Astrocyte of the cerebellum (primary cell): Measurements from ENCODE around the gene KIAA1586.

Experiments used
- DNase-seq: peaks from one replicate; pipeline ENCODE4 v3.0.0-alpha.2; 2011; ENCODE audit warnings: low read depth
- H3K4me3 ChIP-seq: 2 replicates; pipeline ENCODE4 v1.5.1; 2011; ENCODE audit warnings: mild to moderate bottlenecking, low read depth, low read length, moderate library complexity
- CTCF ChIP-seq: IDR thresholded peaks from 2 replicates; pipeline ENCODE4 v1.5.1; 2012; ENCODE audit warnings: low read length, low read depth, moderate library complexity, mild to moderate bottlenecking; ENCODE audit errors: missing control alignments
- in situ Hi-C: cut with HindIII; loops from 2 replicates; pipeline ENCODE4 v1.10.0; 2017; ENCODE audit warnings: low sequenced_read_pairs

KIAA1586 gene

GRCh38 chr6:57069920-57070331 is 23.4 kb downstream of the KIAA1586 start:
- no peak for DNase-seq
- in situ Hi-C loops: no loop called here
- no peak for TF ChIP-seq CTCF
- H3K4me3 ChIP-seq: no peak overlapping the region

- DNase-seq: no peak
- no peak for TF ChIP-seq CTCF
- H3K4me3 ChIP-seq: no peak overlapping the region
- in situ Hi-C loops: no loop called here
These were observed 25.6 kb downstream of the KIAA1586 start for GRCh38 chr6:57072108-57072507.

- no peak for TF ChIP-seq CTCF
- no peak for DNase-seq
- H3K4me3 ChIP-seq: no peak overlapping the region
- in situ Hi-C loops: no loop called here
These were observed 27.9 kb downstream of the KIAA1586 start for GRCh38 chr6:57074383-57074782.

- in situ Hi-C loops: no loop called here
- no peak for TF ChIP-seq CTCF
- H3K4me3 ChIP-seq: no peak overlapping the region
- DNase-seq: no peak
These were observed 28.6 kb downstream of the KIAA1586 start for GRCh38 chr6:57075092-57075491.

GRCh38 chr6:57078531-57079207 is 32.2 kb downstream of the KIAA1586 start:
- no peak for DNase-seq
- TF ChIP-seq CTCF: no peak
- in situ Hi-C loops: no loop called here

GRCh38 chr6:57085471-57085870 is 39.0 kb downstream of the KIAA1586 start:
- no peak for TF ChIP-seq CTCF
- H3K4me3 ChIP-seq: no peak overlapping the region
- in situ Hi-C loops: no loop called here
- DNase-seq: no peak

More at GRCh38 chr6:57078531-57079207, 32.2 kb downstream of the KIAA1586 start:
- no peak overlapping the region for H3K4me3 ChIP-seq
